GM12891 (cell line): Measurements from ENCODE around the gene STARD10.

Experiments
- DNase-seq: peaks from one replicate; pipeline ENCODE4 v3.0.0; 2011; ENCODE audit warnings: low spot score; ENCODE audit not compliant: insufficient read length
- FAIRE-seq: peaks from 2 replicates; lab custom pipeline; 2011; peaks lifted over from hg19 to GRCh38; lab: Jason Lieb, UNC
- PAX5 ChIP-seq: IDR thresholded peaks from 2 replicates; pipeline ENCODE4 v1.6.1; 2011; ENCODE audit warnings: low read length, moderate library complexity, mild to moderate bottlenecking; ENCODE audit not compliant: insufficient read depth, severe bottlenecking
- POLR2A ChIP-seq: IDR thresholded peaks from 2 replicates; pipeline ENCODE4 v1.6.1; 2011; ENCODE audit warnings: low read depth, low read length, control low read depth
- POLR2AphosphoS5 ChIP-seq: IDR thresholded peaks from 2 replicates; pipeline ENCODE4 v1.6.1; 2011; ENCODE audit warnings: low read depth, low read length, control low read depth
- POU2F2 ChIP-seq: IDR thresholded peaks from 2 replicates; pipeline ENCODE4 v1.6.1; 2011; ENCODE audit warnings: low read depth, mild to moderate bottlenecking, control low read depth, low read length, moderate library complexity
- SPI1 ChIP-seq: IDR thresholded peaks from 2 replicates; pipeline ENCODE4 v1.6.1; 2011; ENCODE audit warnings: low read depth, low read length, control low read depth
- TAF1 ChIP-seq: IDR thresholded peaks from 2 replicates; pipeline ENCODE4 v1.6.1; 2011; ENCODE audit warnings: low read depth, low read length, control low read depth

Gene STARD10

GRCh38 chr11:72741849-72742512 is 51.9 kb downstream of the STARD10 start:
- DNase-seq: no peak
- peak; percentile 35 for FAIRE-seq
- no peak for TF ChIP-seq POLR2A
- TF ChIP-seq PAX5: no peak
- TF ChIP-seq TAF1: no peak
- no peak for TF ChIP-seq POLR2AphosphoS5
- no peak for TF ChIP-seq POU2F2
- no peak for TF ChIP-seq SPI1

- TF ChIP-seq SPI1 (peak; percentile 50; the same call in 1 of the 2 replicates), POLR2A (no peak)
- FAIRE-seq (peak; percentile 20), DNase-seq (no peak)
Observed at GRCh38 chr11:72741429-72741833, 52.4 kb downstream of the STARD10 start.

- TF ChIP-seq POU2F2 (no peak), POLR2AphosphoS5 (no peak), POLR2A (no peak), TAF1 (no peak), PAX5 (no peak), SPI1 (no peak)
- FAIRE-seq: peak; percentile 54
- no peak for DNase-seq
Observed at GRCh38 chr11:72740562-72741428, 53.1 kb downstream of the STARD10 start.

GRCh38 chr11:72740060-72740424 is 53.8 kb downstream of the STARD10 start:
- FAIRE-seq (peak; percentile 87), DNase-seq (no peak)
- 0 out of 2 replicates have a peak, but pooled peaks have one; percentile 3 for TF ChIP-seq POU2F2
- TF ChIP-seq PAX5: no peak
- peak; percentile 70 for TF ChIP-seq SPI1

- DNase-seq (no peak), FAIRE-seq (no peak)
- TF ChIP-seq SPI1 (no peak), POU2F2 (0 out of 2 replicates have a peak, but pooled peaks have one; percentile 5), TAF1 (no peak), POLR2AphosphoS5 (no peak), POLR2A (no peak), PAX5 (no peak)
Observed at GRCh38 chr11:72739240-72740059, 54.4 kb downstream of the STARD10 start.

GRCh38 chr11:72738199-72739141 is 55.4 kb downstream of the STARD10 start:
- FAIRE-seq: peak; percentile 90
- DNase-seq: no peak

GRCh38 chr11:72737336-72737735 is 56.5 kb downstream of the STARD10 start:
- DNase-seq: no peak
- TF ChIP-seq TAF1: no peak
- no peak for TF ChIP-seq POLR2AphosphoS5
- no peak for TF ChIP-seq POLR2A
- TF ChIP-seq PAX5: no peak

More at GRCh38 chr11:72738199-72739141, 55.4 kb downstream of the STARD10 start:
- TF ChIP-seq PAX5 (peak; percentile 48), SPI1 (peak; percentile 81), TAF1 (peak; percentile 33; the same call in 1 of the 2 replicates), POLR2A (peak; percentile 81), POU2F2 (peak; percentile 97), POLR2AphosphoS5 (peak; percentile 77)

GRCh38 chr11:72736452-72737069 is 57.3 kb downstream of the STARD10 start:
- FAIRE-seq (peak; percentile 88), DNase-seq (no peak)
- TF ChIP-seq SPI1 (peak; percentile 89), PAX5 (no peak)

More at GRCh38 chr11:72737336-72737735, 56.5 kb downstream of the STARD10 start:
- FAIRE-seq: no peak

GRCh38 chr11:72735495-72736027 is 58.3 kb downstream of the STARD10 start:
- FAIRE-seq: no peak

More at GRCh38 chr11:72735495-72736027, 58.3 kb downstream of the STARD10 start:
- no peak for DNase-seq
- no peak for TF ChIP-seq PAX5
- no peak for TF ChIP-seq SPI1
- no peak for TF ChIP-seq POLR2A
- TF ChIP-seq POLR2AphosphoS5: no peak
- no peak for TF ChIP-seq POU2F2
- no peak for TF ChIP-seq TAF1
